Esophagus squamous epithelium (tissue), 4 donors: Measurements from ENCODE around the gene SNAI1.

Source experiments
- POLR2A ChIP-seq, 4 donors: fragments of 450-650 bp; IDR thresholded peaks; one replicate each; pipeline ENCODE4 v1.6.1; 2017; ENCODE audit warnings: antibody characterized with exemption in 4 of 4, mild to moderate bottlenecking in 4 of 4, moderate library complexity in 3 of 4
- TF ChIP-seq, protein P1 (sequence below), 6 experiments: fragments of 450-650 bp in 4 of 6; fragments of 200-600 bp in 2 of 6; sonication (generic) in 2 of 6; IDR thresholded peaks; one replicate each; pipeline ENCODE4 v1.5.1; 2016 to 2019; ENCODE audit warnings: antibody characterized with exemption in 6 of 6, mild to moderate bottlenecking in 4 of 6, moderate library complexity in 4 of 6

DNA sequence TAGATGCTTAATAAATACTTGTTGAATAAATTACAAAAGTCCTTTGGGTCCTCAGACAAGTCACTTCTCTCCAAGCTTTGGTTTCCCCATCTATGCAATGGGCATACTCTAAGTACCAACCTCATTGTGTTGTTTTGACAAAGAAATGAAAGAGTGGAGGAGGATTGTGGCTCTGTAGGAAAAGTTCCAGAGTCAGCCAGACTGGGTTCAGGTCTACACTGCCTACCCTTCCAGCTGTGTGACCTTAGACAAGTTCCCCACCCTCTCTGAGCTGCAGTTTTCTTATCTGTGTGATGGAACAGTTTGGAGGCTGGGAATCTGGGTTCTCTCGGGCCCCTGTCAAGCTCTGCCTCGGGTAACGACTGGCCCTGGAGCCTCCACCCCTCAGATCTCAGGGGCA is 53.9 kb downstream of the SNAI1 start:
- TF ChIP-seq, protein P1, sequence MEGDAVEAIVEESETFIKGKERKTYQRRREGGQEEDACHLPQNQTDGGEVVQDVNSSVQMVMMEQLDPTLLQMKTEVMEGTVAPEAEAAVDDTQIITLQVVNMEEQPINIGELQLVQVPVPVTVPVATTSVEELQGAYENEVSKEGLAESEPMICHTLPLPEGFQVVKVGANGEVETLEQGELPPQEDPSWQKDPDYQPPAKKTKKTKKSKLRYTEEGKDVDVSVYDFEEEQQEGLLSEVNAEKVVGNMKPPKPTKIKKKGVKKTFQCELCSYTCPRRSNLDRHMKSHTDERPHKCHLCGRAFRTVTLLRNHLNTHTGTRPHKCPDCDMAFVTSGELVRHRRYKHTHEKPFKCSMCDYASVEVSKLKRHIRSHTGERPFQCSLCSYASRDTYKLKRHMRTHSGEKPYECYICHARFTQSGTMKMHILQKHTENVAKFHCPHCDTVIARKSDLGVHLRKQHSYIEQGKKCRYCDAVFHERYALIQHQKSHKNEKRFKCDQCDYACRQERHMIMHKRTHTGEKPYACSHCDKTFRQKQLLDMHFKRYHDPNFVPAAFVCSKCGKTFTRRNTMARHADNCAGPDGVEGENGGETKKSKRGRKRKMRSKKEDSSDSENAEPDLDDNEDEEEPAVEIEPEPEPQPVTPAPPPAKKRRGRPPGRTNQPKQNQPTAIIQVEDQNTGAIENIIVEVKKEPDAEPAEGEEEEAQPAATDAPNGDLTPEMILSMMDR (IDR thresholded peaks at IDR 0.05) = no peak
- no peak for TF ChIP-seq POLR2A (IDR thresholded peaks at IDR 0.05)
